ENCODE data around the gene ADCY1. TPM values are rescaled to one million over a fixed set of nuclear protein-coding genes. Genes with fewer than 3 reads are reported as not detected.
"Not testable (repeated sequence)": the region's sequence is repeated elsewhere in the genome, so short reads cannot be mapped to it uniquely, and the experiment has no call there.

ADCY1 gene
- total RNA-seq, 2 experiments from 2014 or later: 0.99 to 1.5 TPM

DNA sequence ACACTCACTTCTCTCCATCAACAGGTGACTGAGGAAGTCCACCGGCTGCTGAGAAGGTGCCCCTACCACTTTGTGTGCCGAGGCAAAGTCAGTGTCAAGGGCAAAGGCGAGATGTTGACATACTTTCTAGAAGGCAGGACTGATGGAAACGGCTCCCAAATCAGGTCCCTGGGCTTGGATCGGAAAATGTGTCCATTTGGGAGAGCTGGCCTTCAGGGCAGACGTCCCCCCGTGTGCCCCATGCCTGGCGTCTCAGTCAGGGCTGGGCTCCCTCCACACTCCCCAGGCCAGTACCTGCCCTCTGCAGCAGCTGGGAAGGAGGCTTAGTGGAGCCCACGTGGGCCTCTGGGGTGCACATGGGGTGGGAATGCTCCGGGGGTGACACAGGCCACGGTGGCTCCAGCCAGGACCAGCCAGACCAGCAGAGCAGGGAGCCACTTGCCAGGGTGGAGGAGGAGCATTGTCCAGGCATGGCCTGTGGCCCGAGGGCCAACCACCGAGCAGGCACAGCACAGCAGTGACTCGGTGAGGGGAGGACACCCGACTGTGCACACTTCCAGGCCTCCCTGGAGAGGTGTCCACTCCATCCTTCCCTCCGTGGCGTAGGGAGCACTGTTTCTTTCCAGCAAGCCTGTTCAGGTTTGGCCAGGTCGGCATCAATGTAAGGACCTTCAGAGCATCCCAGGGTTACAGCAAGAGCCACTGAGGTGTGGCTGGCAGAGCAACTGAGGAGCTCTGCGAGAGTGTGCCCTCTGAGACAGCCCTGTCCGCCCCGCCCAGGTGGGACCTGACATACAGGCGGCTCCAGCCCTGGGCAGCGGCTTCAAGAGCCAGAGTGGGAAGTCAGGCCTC lies 139.7 kb downstream of the ADCY1 start:
- H3K27ac Mint-ChIP-seq: no peak overlapping the region
- no peaks in the 10 kb centered on the region for H3K4me1 Mint-ChIP-seq
- no peaks in the 10 kb centered on the region for H3K27me3 Mint-ChIP-seq
- no peaks in the 10 kb centered on the region for H3K9me3 Mint-ChIP-seq
- no peaks in the 10 kb centered on the region for H3K36me3 Mint-ChIP-seq (ENCODE audit: low read depth)
- no peak overlapping the region for H3K4me3 Mint-ChIP-seq
- no peak for DNase-seq
- POLR2A ChIA-PET: no interaction called here
- CTCF ChIA-PET: no interaction called here

DNA sequence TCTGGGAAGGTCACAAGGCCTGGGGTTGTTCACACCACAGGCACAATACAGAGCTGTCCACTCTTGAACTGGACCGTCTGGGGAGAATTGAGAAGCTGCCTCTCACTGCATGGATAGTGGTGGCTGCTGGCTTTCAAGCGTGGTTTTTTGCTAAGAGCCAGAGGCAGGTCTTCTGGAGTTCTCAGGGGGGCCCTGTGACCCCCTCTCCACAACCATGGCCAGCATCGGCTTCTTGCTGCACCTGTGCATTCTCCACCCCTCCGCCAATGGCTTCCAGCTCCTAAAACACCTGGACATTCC lies 140.3 kb downstream of the ADCY1 start:
- no peak overlapping the region for H3K4me3 Mint-ChIP-seq
- no peaks in the 10 kb centered on the region for H3K27me3 Mint-ChIP-seq
- DNase-seq: no peak
- ChIA-PET CTCF (no interaction called here), POLR2A (no interaction called here)
- no peaks in the 10 kb centered on the region for H3K4me1 Mint-ChIP-seq
- H3K9me3 Mint-ChIP-seq: no peaks in the 10 kb centered on the region
- no peaks in the 10 kb centered on the region for H3K36me3 Mint-ChIP-seq (ENCODE audit: low read depth)
- H3K27ac Mint-ChIP-seq: no peak overlapping the region

GRCh38 chr7:45715471-45716352 lies 141.5 kb downstream of the ADCY1 start:
- Mint-ChIP-seq H3K4me1 (no peaks in the 10 kb centered on the region), H3K4me3 (no peak overlapping the region), H3K27me3 (no peaks in the 10 kb centered on the region), H3K27ac (no peak overlapping the region), H3K9me3 (no peaks in the 10 kb centered on the region), H3K36me3 (ENCODE audit: low read depth) (no peaks in the 10 kb centered on the region)
- POLR2A ChIA-PET: no interaction called here
- CTCF ChIA-PET: no interaction called here
- no peak for DNase-seq

DNA sequence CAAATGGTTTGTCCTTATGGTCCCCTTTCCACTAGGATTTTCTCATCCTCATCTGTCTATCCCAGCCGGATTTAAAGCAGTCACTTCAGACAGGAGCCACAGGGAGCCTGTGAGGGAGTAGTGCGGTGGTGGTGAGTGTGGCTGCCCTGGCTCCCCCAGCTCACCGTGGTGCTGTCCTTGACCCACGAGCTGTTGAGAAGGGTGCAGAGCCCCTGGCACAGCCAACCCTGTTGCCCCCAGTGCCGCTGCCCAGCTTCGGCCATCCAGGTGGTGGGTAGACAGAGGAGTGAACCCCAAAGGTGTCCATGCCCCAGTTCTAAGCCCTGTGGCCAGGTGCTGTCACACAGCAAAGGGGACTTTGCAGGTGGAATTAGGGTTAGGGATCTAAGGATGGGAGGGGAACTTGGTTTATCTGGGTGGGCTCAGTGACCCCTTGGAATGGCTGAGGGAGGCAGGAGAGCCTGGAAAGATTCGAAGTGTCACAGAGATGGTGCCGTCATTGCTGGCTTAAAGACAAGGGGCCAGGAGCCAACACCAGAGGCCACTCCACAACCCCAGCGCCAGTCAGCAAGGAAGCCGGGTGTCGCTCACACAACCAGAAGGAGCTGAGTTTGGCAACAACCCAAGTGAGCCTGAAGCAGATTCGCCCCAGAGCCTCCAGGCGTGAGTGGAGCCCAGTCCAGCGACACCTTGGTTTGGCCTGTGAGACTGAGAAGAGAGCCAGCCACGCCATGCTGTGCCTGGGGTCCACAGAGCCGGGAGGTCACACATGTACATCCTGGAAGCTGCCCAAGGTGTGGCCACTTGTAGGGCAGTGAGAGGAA lies 142.4 kb downstream of the ADCY1 start:
- no peak overlapping the region for H3K4me3 Mint-ChIP-seq
- POLR2A ChIA-PET: no interaction called here
- H3K36me3 Mint-ChIP-seq (ENCODE audit: low read depth): no peaks in the 10 kb centered on the region
- no peak overlapping the region for H3K27ac Mint-ChIP-seq
- no peaks in the 10 kb centered on the region for H3K4me1 Mint-ChIP-seq
- CTCF ChIA-PET: no interaction called here
- H3K9me3 Mint-ChIP-seq: no peaks in the 10 kb centered on the region
- H3K27me3 Mint-ChIP-seq: no peaks in the 10 kb centered on the region
- DNase-seq: no peak

- ChIA-PET POLR2A (no interaction called here), CTCF (no interaction called here)
- H3K4me3 Mint-ChIP-seq: no peak overlapping the region
- no peak overlapping the region for H3K27ac Mint-ChIP-seq
- no peaks in the 10 kb centered on the region for H3K9me3 Mint-ChIP-seq
- H3K27me3 Mint-ChIP-seq: no peaks in the 10 kb centered on the region
- DNase-seq: no peak
- H3K36me3 Mint-ChIP-seq (ENCODE audit: low read depth): no peaks in the 10 kb centered on the region
- no peaks in the 10 kb centered on the region for H3K4me1 Mint-ChIP-seq
Observed at GRCh38 chr7:45717537-45718235, 143.5 kb downstream of the ADCY1 start.

GRCh38 chr7:45718464-45719330 lies 144.5 kb downstream of the ADCY1 start:
- ChIA-PET POLR2A (no interaction called here), CTCF (no interaction called here)
- Mint-ChIP-seq H3K9me3 (no peaks in the 10 kb centered on the region), H3K4me1 (no peaks in the 10 kb centered on the region), H3K27me3 (no peaks in the 10 kb centered on the region), H3K27ac (no peak overlapping the region), H3K4me3 (no peak overlapping the region), H3K36me3 (ENCODE audit: low read depth) (peaks cover 2% of the 10 kb centered on the region)
- no peak for DNase-seq

DNA sequence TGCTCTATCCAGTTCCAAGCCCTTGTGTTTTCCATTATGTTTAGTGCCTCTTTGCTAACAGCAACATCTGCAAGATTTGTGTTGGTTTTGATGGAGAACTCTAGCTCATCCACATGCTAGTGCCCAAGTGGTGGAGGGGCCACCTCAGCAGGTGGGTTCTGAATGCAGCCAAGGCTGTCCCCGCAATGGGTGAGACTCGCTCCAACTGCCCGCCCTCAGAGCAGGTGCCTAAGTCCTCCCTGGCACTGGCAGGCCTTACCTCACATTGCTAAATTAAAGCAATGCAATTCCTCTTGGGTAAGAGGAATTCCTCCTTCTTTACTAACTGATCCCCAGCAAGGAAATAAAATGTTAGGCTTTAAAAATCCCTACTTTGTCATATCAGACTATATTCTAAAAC lies 146.8 kb downstream of the ADCY1 start:
- POLR2A ChIA-PET: no interaction called here
- no peak overlapping the region for H3K27ac Mint-ChIP-seq
- H3K9me3 Mint-ChIP-seq: no peaks in the 10 kb centered on the region
- CTCF ChIA-PET: no interaction called here
- no peaks in the 10 kb centered on the region for H3K4me1 Mint-ChIP-seq
- H3K36me3 Mint-ChIP-seq (ENCODE audit: low read depth): peaks cover 19% of the 10 kb centered on the region
- DNase-seq: no peak
- no peak overlapping the region for H3K4me3 Mint-ChIP-seq
- no peaks in the 10 kb centered on the region for H3K27me3 Mint-ChIP-seq

- no peak for DNase-seq
Observed at GRCh38 chr7:45721686-45722598, 147.8 kb downstream of the ADCY1 start.

DNA sequence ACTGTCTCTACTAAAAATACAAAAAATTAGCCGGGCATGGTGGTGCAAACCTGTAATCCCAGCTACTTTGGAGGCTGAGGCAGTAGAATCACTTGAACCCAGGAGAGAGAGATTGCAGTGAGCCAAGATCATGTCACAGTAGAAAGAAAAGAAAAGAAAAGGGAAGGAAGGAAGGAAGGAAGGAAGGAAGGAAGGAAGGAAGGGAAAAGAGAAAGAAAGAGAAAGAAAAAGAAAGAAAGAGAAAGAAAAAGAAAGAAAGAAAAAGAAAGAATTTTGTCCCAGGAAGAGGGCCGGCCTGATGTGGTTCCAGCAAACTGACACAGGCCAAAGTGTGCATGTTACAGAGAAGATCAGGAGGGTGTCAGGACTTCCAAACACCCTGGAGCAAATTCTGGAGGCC lies 151.1 kb downstream of the ADCY1 start:
- CTCF ChIA-PET, DNase-seq, H3K4me1 Mint-ChIP-seq: not testable (repeated sequence)

More at GRCh38 chr7:45721686-45722598, 147.8 kb downstream of the ADCY1 start:
- Mint-ChIP-seq H3K27ac (no peak overlapping the region), H3K4me3 (no peak overlapping the region), H3K9me3 (no peaks in the 10 kb centered on the region), H3K4me1 (no peaks in the 10 kb centered on the region), H3K27me3 (no peaks in the 10 kb centered on the region), H3K36me3 (ENCODE audit: low read depth) (peaks cover 26% of the 10 kb centered on the region)
- ChIA-PET POLR2A (no interaction called here), CTCF (no interaction called here)

DNA sequence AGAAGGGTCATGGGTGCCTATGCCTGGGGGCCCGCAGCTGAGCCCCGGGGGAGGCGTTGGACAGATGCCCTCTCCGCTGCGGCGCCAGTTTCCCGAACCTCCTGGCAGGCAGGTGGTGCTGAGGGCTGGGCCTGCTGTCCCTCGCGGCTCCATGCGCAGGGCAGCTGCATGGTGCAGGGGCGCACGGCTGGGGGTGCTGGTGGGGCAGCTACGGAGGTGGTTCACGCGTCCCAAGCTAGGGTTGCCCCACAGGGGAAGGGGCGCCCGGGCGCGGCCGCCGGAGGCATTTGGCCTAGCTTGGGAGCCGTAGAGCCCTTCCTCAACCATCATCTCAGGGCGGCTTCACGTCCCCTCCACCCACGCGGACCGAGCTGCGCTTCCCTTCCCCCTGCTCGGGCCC lies 152.7 kb downstream of the ADCY1 start:
- no peaks in the 10 kb centered on the region for H3K4me1 Mint-ChIP-seq
- no peaks in the 10 kb centered on the region for H3K27me3 Mint-ChIP-seq
- H3K9me3 Mint-ChIP-seq: no peaks in the 10 kb centered on the region
- ChIA-PET CTCF (no interaction called here), POLR2A (no interaction called here)
- H3K4me3 Mint-ChIP-seq: no peak overlapping the region
- DNase-seq: no peak
- H3K36me3 Mint-ChIP-seq (ENCODE audit: low read depth): peaks cover 36% of the 10 kb centered on the region
- no peak overlapping the region for H3K27ac Mint-ChIP-seq

More for the DNA sequence above, 151.1 kb downstream of the ADCY1 start:
- POLR2A ChIA-PET, H3K27ac Mint-ChIP-seq, H3K4me3 Mint-ChIP-seq, H3K27me3 Mint-ChIP-seq, H3K9me3 Mint-ChIP-seq: not testable (repeated sequence)
- H3K36me3 Mint-ChIP-seq (ENCODE audit: low read depth): peaks cover 34% of the 10 kb centered on the region

DNA sequence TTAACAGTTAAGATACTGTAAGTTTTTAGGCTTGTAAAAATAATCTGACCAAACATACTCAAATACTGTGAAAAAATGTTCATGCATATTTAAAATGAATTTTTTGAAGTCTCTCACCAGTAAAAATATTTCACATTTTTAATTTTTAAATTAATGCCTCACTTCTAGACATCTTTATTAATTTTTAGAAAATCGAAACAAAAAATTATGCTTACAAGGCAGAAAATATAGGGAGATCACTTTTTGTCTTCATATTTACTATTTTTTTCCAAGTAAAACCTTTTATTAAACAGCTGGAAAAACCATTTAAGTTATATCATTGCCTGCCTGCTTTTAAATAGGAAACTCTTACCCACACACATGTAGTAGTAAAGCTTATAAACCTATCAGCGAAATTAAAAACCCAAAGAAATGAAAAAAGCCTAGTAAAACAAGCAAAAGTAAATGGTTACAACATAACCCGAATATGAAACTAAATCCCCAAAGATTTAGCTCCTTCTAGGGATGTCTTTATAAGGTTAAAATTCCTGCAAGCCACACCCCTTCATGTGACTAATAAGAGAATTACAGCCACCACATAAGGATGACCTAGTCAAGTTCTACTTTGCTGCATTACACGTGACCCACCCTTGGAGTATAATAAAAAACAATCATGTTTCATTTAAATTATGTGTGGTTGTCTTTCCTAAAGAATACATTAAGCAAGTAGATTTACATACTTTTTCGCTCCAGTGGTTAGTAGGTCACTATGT lies 157.7 kb downstream of the ADCY1 start:
- H3K9me3 Mint-ChIP-seq, H3K27me3 Mint-ChIP-seq, H3K4me3 Mint-ChIP-seq, CTCF ChIA-PET, H3K27ac Mint-ChIP-seq, DNase-seq, H3K4me1 Mint-ChIP-seq, POLR2A ChIA-PET: not testable (repeated sequence)
- peaks cover 17% of the 10 kb centered on the region for H3K36me3 Mint-ChIP-seq (ENCODE audit: low read depth)
